ENCODE measurements around the gene SYNE1. TPM values are rescaled to one million over a fixed set of nuclear protein-coding genes. Genes with fewer than 3 reads are reported as not detected.

SYNE1 gene
- total RNA-seq, 4 donors from 2014 or later = 29.1 to 51.5 (median 45.6) TPM

- peak overlapping the region in 1 of 4 donors; percentile 2 for H3K27ac ChIP-seq
Observed at GRCh38 chr6:152298055-152298647, 339.0 kb downstream of the SYNE1 start.

GRCh38 chr6:152296648-152297376 is 340.4 kb downstream of the SYNE1 start:
- TF ChIP-seq, protein P1, sequence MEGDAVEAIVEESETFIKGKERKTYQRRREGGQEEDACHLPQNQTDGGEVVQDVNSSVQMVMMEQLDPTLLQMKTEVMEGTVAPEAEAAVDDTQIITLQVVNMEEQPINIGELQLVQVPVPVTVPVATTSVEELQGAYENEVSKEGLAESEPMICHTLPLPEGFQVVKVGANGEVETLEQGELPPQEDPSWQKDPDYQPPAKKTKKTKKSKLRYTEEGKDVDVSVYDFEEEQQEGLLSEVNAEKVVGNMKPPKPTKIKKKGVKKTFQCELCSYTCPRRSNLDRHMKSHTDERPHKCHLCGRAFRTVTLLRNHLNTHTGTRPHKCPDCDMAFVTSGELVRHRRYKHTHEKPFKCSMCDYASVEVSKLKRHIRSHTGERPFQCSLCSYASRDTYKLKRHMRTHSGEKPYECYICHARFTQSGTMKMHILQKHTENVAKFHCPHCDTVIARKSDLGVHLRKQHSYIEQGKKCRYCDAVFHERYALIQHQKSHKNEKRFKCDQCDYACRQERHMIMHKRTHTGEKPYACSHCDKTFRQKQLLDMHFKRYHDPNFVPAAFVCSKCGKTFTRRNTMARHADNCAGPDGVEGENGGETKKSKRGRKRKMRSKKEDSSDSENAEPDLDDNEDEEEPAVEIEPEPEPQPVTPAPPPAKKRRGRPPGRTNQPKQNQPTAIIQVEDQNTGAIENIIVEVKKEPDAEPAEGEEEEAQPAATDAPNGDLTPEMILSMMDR (IDR thresholded peaks at IDR 0.05 in 4 of 5, conservative IDR thresholded peaks at IDR 0.05 in 1 of 5) = no peak
- no peak for TF ChIP-seq POLR2A (IDR thresholded peaks at IDR 0.05)
- H3K9me3 ChIP-seq = no peaks in the 10 kb centered on the region
- H3K36me3 ChIP-seq = peaks cover 0 to 5% of the 10 kb centered on the region in 2 donors
- DNase-seq = no peak
- H3K27me3 ChIP-seq = no peaks in the 10 kb centered on the region
- no peak for ATAC-seq
- intact Hi-C loops (cut with DNase I; ENCODE audit: low total_unique reads) = no loop called here
- in situ Hi-C loops (cut with MboI; ENCODE audit: low sequenced_read_pairs in 4 of 4) = no loop called here
- H3K27ac ChIP-seq = peak overlapping the region in 1 of 4 donors; percentile 10
- H3K4me1 ChIP-seq = peaks cover 11 to 21% of the 10 kb centered on the region in 2 donors
- H3K4me3 ChIP-seq = no peak overlapping the region

More at GRCh38 chr6:152298055-152298647, 339.0 kb downstream of the SYNE1 start:
- DNase-seq (no peak), ATAC-seq (no peak)
- Histone ChIP-seq H3K36me3 (peaks cover 0 to 2% of the 10 kb centered on the region in 2 donors), H3K4me3 (no peak overlapping the region), H3K27me3 (no peaks in the 10 kb centered on the region), H3K4me1 (peaks cover 16 to 19% of the 10 kb centered on the region in 2 donors), H3K9me3 (no peaks in the 10 kb centered on the region)
- intact Hi-C loops (cut with DNase I; ENCODE audit: low total_unique reads) (no loop called here), in situ Hi-C loops (cut with MboI; ENCODE audit: low sequenced_read_pairs in 4 of 4) (no loop called here)
- TF ChIP-seq POLR2A (IDR thresholded peaks at IDR 0.05) = no peak
- TF ChIP-seq, protein P1 (IDR thresholded peaks at IDR 0.05 in 4 of 5, conservative IDR thresholded peaks at IDR 0.05 in 1 of 5) = no peak

DNA sequence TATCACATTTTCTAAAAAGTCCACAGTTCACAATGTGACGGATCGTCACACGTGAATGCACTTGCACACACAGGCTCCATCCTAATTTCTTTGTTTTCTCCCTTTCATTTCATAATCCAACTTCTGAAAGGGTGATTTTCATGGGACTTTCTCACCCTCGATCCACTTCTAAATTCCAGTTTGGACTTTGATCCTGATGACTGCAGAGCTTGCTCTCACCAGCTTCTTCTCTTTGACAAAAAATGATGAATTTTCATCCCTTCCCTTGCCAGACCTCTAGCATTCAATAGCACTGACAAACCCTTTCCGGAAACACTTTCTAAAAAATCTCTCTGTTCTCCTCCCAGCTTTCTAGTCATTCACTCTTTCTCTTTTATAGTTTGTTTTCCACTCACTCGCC is 341.2 kb downstream of the SYNE1 start:
- H3K27ac ChIP-seq = peak overlapping the region in 1 of 4 donors; percentile 8
- no peaks in the 10 kb centered on the region for H3K9me3 ChIP-seq
- H3K27me3 ChIP-seq = no peaks in the 10 kb centered on the region
- TF ChIP-seq POLR2A (IDR thresholded peaks at IDR 0.05) = no peak
- TF ChIP-seq, protein P1 (IDR thresholded peaks at IDR 0.05 in 4 of 5, conservative IDR thresholded peaks at IDR 0.05 in 1 of 5) = no peak
- DNase-seq (no peak), ATAC-seq (no peak)
- no peak overlapping the region for H3K4me3 ChIP-seq
- H3K36me3 ChIP-seq = peaks cover 0 to 5% of the 10 kb centered on the region in 2 donors
- intact Hi-C loops (cut with DNase I; ENCODE audit: low total_unique reads) = no loop called here
- in situ Hi-C loops (cut with MboI; ENCODE audit: low sequenced_read_pairs in 4 of 4) = no loop called here
- H3K4me1 ChIP-seq = peaks cover 11 to 19% of the 10 kb centered on the region in 2 donors

DNA sequence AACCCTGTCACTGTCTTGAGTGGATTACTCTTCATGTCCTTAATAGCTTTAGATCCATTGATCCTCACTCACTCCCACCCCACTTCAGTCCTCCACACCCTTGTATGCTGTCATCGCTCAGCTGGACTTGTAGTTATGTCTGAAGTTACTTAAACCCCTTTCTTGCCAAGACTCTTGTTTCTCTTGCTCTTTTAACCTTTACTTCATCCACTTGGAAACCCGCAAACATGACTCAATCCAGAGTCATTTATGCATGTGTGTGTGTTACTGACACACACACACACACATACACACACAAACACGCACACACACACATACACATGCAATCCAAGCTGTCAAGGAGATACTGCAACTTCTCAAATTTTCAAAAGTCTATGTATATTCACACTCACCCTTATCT is 341.8 kb downstream of the SYNE1 start:
- Histone ChIP-seq H3K4me3 (no peak overlapping the region), H3K9me3 (no peaks in the 10 kb centered on the region), H3K27me3 (no peaks in the 10 kb centered on the region), H3K36me3 (peaks cover 0 to 5% of the 10 kb centered on the region in 2 donors), H3K4me1 (peaks cover 14 to 18% of the 10 kb centered on the region in 2 donors), H3K27ac (peak overlapping the region in 1 of 4 donors; percentile 8)
- intact Hi-C loops (cut with DNase I; ENCODE audit: low total_unique reads) (no loop called here), in situ Hi-C loops (cut with MboI; ENCODE audit: low sequenced_read_pairs in 4 of 4) (no loop called here)
- TF ChIP-seq, protein P1 (IDR thresholded peaks at IDR 0.05 in 4 of 5, conservative IDR thresholded peaks at IDR 0.05 in 1 of 5) = no peak
- TF ChIP-seq POLR2A (IDR thresholded peaks at IDR 0.05) = no peak
- ATAC-seq = peak; percentile 31 to 63
- DNase-seq = no peak
